Activated T-cell treated with anti-CD3 and anti-CD28 coated beads, Interleukin-2, amount 50 U/mL, for 4 hours (primary cell): ENCODE results near the gene KYNU. TPM values are rescaled to one million over a fixed set of nuclear protein-coding genes. Genes with fewer than 3 reads are reported as not detected.
"Not testable (repeated sequence)": the region's sequence is repeated elsewhere in the genome, so short reads cannot be mapped to it uniquely, and the experiment has no call there.

Experiments used
- ATAC-seq, 2 donors: fragments of 200-7000 bp; cut with Tn5 transposase; one replicate each; pipeline ENCODE4 v1.10.0; 2021
- DNase-seq: peaks from one replicate; pipeline ENCODE4 v3.0.0-alpha.2; 2020
- H3K27me3 Mint-ChIP-seq: one replicate; pipeline ENCODE4 v1.8.0; 2021; ENCODE audit warnings: low read depth, mixed read lengths
- H3K36me3 Mint-ChIP-seq: one replicate; pipeline ENCODE4 v1.8.0; 2022; ENCODE audit warnings: mixed read lengths; ENCODE audit not compliant: insufficient read depth
- H3K4me1 Mint-ChIP-seq: one replicate; pipeline ENCODE4 v1.8.0; 2021; ENCODE audit warnings: low read depth, mixed read lengths
- H3K4me3 Mint-ChIP-seq: one replicate; pipeline ENCODE4 v1.8.0; 2021; ENCODE audit warnings: mild to moderate bottlenecking, moderate library complexity, mixed read lengths
- H3K9me3 Mint-ChIP-seq: one replicate; pipeline ENCODE4 v1.8.0; 2021; ENCODE audit warnings: mixed read lengths
- total RNA-seq, 3 donors: library from RNA; stranded (reverse); gene quantifications; one replicate each; pipeline ENCODE4 v1.2.1, GENCODE V29; 2021

The KYNU gene
- 1 to 10 TPM in 2 of 3 donors, under 1 TPM in 1; 0.83 to 1.5 (median 1.1) TPM for total RNA-seq

DNA sequence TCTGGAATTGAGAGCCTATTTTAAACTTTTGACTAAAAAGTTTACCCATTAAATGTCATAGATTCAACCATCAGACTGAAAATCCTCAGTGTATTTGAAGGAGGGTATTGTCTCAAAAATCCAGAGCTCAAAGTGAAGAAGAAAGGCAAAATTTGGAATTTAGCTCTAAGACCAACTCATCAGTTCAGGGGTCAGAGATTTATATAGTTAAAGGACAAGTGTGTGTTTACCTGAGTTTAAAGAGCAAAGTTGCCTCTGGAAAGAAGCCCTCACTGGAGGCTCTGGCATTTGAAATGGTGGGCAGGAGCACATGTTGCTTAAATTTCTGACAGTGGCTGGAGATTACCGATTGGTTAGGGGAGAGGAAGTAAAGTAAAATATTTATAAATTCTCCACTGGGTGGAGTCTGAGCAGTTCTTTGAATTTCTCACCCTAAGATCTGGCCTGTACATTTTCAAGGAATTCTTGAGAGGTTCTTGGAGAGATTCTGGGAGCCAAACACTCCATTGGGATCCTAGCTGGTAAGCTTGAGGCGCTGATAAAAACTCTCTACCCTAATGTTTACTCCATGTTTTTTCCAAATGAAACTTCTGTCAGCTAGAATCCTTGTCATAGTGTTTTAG, at the start of gene KYNU:
Gene KYNU, plus strand, starts transcription at position 449 of the 623 bp plus-strand sequence. CDS start 7,704 bp downstream, outside the sequence.
- no peaks in the 10 kb centered on the region for H3K9me3 Mint-ChIP-seq
- H3K4me1 Mint-ChIP-seq, result no peaks in the 10 kb centered on the region
- H3K36me3 Mint-ChIP-seq, result no peaks in the 10 kb centered on the region
- ATAC-seq, result no peak
- no peak within 1 kb of the TSS for H3K4me3 Mint-ChIP-seq
- H3K27me3 Mint-ChIP-seq, result no peaks in the 10 kb centered on the region
- DNase-seq, result no peak

DNA sequence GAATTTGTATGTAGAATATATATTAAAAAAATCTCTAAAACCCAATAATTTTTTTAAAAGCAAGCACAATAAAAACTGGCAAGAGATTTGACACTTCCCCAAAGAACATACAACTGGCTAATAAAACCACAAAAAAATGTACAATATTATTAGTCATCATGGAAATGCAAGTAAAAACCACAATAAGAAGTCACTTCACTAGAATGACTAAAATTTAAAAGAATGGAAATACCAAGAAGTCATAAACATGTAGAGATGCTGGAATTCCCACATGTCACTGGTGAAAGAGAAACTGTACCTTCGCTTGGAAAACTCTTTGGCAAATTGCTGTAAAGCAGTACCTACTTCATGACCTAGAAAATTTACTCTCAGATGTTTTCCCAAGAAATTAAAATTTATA, 43.4 kb upstream of the KYNU start:
- Mint-ChIP-seq H3K4me1 (no peaks in the 10 kb centered on the region), H3K9me3 (no peaks in the 10 kb centered on the region), H3K36me3 (no peaks in the 10 kb centered on the region), H3K27me3 (peaks cover 2% of the 10 kb centered on the region), H3K4me3 (no peak overlapping the region)
- ATAC-seq (no peak), DNase-seq (no peak)

DNA sequence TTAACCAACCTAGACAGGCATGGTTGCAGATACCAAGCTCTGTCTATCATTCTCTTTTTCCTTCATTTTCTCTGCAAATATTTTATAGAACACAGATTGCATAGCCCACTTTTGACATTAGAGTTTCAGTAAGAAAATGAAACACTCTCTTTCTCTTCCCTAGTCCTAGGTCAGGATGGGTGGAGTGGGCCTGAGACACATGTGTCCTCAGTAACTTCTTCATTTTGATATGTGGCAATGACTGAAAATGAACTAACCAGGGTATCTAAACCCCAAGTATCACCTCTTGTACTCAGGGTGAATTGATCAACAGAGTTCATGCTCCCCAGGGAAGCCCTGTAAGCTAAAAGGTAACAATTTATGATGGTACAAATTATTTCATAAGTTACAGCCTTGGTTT, 37.0 kb upstream of the KYNU start:
- DNase-seq, result no peak
- no peaks in the 10 kb centered on the region for H3K36me3 Mint-ChIP-seq
- H3K4me1 Mint-ChIP-seq, result no peaks in the 10 kb centered on the region
- peaks cover 2% of the 10 kb centered on the region for H3K27me3 Mint-ChIP-seq
- H3K9me3 Mint-ChIP-seq, result no peaks in the 10 kb centered on the region
- no peak overlapping the region for H3K4me3 Mint-ChIP-seq
- no peak for ATAC-seq

DNA sequence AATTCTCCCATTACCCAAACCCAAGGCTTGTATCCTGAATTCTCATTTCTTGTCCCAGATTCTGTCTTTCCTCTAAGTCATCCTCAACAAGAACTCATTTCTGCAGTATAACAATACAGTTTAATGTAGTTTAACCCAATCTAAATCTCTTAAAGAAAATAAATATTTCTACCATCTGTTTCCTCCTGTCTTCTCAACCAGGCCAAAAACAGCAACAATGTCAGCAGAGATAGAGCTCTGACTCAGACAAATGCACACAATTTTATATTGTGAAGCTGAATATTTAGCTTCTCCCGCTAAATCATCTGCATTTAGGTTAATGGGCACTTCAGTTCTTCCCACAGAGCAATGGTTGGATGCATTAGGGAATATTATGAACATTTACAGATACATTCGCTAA, 35.7 kb upstream of the KYNU start:
- DNase-seq (no peak), ATAC-seq (no peak)
- Mint-ChIP-seq H3K4me1 (no peaks in the 10 kb centered on the region), H3K27me3 (peaks cover 2% of the 10 kb centered on the region), H3K36me3 (no peaks in the 10 kb centered on the region), H3K9me3 (no peaks in the 10 kb centered on the region), H3K4me3 (no peak overlapping the region)

DNA sequence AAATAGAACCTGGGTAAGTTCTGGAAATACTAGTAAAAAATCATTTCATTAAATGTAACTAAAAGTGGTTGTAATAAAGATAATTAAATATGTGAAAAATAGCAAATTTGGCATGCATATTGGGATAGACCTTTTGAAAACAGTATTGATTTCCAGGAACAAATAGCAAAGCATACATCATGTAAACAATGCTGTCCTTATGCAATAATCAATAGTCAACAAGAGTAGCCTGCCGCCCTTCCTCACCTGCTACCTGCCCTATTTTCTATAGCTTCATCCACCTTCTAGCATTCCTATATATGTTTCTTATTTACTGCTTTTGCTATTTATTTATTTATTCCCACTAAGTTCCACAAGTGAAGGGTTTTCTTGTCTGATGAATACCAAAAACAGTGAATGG, 35.1 kb upstream of the KYNU start:
- H3K9me3 Mint-ChIP-seq, result no peaks in the 10 kb centered on the region
- no peak overlapping the region for H3K4me3 Mint-ChIP-seq
- ATAC-seq, result no peak
- peaks cover 2% of the 10 kb centered on the region for H3K27me3 Mint-ChIP-seq
- no peaks in the 10 kb centered on the region for H3K4me1 Mint-ChIP-seq
- DNase-seq, result no peak
- H3K36me3 Mint-ChIP-seq, result no peaks in the 10 kb centered on the region

DNA sequence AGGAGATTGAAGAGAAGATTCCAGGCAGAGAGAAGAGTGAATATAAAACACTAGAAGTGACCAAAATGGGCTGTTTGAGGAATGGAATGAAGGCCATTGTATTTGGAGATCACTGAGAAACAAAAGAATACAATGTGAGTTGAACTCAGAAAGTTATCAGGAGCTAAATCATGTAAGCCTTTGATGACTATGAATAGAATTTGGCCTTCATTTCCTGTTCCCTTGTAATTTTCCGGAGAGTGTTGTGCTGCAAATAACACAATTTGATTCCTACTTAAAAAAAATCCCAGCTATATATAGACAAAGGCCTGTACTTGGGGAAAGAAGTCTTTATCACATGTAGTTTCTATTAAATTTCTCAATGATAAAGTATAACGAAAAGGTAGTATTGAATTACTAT, 33.7 kb upstream of the KYNU start:
- no peak for ATAC-seq
- H3K27me3 Mint-ChIP-seq, result peaks cover under 1% of the 10 kb centered on the region
- H3K36me3 Mint-ChIP-seq, result no peaks in the 10 kb centered on the region

DNA sequence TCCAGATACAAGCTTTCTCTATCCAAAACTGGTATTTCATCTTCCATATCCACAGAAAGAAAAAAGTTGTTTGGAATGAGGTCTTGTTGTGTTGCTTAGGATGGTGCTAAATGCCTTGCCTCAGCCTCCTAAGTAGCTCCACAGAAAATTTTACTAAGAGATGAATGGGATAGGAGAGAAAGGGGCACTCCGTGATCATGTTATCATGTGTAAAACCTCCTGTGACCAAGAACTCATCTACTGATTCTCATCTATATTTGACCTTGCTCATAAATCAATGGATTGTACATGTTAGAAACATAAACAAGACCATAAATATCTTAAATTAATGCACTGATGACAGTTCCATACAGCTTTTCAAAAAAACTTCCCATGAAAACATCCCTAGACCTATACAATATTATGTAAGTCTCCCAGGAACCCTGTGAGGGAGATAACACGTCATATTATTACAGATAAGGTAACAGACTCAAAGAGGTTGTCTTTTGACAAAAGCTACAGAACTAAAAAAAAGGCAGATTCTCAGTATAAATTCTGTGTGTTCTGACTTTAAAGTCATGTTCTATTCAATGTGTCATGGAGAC, 29.3 kb upstream of the KYNU start:
- H3K36me3 Mint-ChIP-seq, result no peaks in the 10 kb centered on the region
- no peak for DNase-seq
- no peaks in the 10 kb centered on the region for H3K9me3 Mint-ChIP-seq
- H3K27me3 Mint-ChIP-seq, result no peaks in the 10 kb centered on the region
- no peak overlapping the region for H3K4me3 Mint-ChIP-seq
- ATAC-seq, result no peak
- no peaks in the 10 kb centered on the region for H3K4me1 Mint-ChIP-seq

More for the DNA sequence above, 33.7 kb upstream of the KYNU start:
- no peaks in the 10 kb centered on the region for H3K9me3 Mint-ChIP-seq
- no peak overlapping the region for H3K4me3 Mint-ChIP-seq
- H3K4me1 Mint-ChIP-seq, result no peaks in the 10 kb centered on the region
- no peak for DNase-seq

DNA sequence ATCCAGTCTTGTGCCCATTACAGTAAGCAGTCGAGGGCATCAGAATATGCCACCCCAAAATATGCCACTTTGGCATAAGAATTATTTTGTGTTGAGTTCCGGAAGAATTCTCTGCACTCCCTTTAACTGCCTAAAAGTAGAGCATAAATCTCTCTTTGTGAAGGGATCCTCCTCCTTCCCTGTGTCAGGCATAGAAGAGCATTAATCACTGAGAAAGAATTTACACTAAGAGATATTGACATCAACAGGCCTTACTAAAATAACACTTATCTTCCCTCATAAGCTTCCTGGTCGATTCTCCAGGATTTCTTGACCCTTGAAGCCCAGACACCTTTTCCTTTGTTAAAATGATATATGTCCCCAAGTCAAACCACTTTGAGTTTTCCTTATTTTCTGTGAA, 27.6 kb upstream of the KYNU start:
- ATAC-seq (no peak), DNase-seq (no peak)
- no peaks in the 10 kb centered on the region for H3K36me3 Mint-ChIP-seq
- no peaks in the 10 kb centered on the region for H3K4me1 Mint-ChIP-seq
- H3K27me3 Mint-ChIP-seq, result no peaks in the 10 kb centered on the region
- H3K9me3 Mint-ChIP-seq, result no peaks in the 10 kb centered on the region
- no peak overlapping the region for H3K4me3 Mint-ChIP-seq

DNA sequence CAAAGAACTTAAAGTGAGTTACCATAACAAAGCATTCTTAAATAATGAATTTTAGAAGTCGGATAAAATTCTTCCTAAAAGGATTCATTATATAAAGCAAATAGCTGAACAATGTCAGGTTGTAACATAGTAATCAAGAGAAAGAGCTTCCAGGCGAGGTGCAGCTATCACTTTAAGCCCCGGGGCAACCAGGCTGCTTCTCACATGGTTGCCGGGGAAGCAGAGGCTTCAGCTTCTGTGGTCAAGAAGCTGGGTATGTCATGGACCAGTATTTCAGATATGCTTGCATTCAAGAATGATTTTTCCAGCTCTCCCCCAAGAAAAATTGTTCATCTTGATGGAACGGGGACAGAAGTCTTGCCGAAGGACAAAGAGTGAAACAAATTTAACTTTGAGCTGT, 23.6 kb upstream of the KYNU start:
- H3K36me3 Mint-ChIP-seq, result no peaks in the 10 kb centered on the region
- ATAC-seq (no peak), DNase-seq (no peak)
- H3K9me3 Mint-ChIP-seq, result no peaks in the 10 kb centered on the region
- H3K4me3 Mint-ChIP-seq, result no peak overlapping the region
- H3K4me1 Mint-ChIP-seq, result no peaks in the 10 kb centered on the region
- no peaks in the 10 kb centered on the region for H3K27me3 Mint-ChIP-seq

DNA sequence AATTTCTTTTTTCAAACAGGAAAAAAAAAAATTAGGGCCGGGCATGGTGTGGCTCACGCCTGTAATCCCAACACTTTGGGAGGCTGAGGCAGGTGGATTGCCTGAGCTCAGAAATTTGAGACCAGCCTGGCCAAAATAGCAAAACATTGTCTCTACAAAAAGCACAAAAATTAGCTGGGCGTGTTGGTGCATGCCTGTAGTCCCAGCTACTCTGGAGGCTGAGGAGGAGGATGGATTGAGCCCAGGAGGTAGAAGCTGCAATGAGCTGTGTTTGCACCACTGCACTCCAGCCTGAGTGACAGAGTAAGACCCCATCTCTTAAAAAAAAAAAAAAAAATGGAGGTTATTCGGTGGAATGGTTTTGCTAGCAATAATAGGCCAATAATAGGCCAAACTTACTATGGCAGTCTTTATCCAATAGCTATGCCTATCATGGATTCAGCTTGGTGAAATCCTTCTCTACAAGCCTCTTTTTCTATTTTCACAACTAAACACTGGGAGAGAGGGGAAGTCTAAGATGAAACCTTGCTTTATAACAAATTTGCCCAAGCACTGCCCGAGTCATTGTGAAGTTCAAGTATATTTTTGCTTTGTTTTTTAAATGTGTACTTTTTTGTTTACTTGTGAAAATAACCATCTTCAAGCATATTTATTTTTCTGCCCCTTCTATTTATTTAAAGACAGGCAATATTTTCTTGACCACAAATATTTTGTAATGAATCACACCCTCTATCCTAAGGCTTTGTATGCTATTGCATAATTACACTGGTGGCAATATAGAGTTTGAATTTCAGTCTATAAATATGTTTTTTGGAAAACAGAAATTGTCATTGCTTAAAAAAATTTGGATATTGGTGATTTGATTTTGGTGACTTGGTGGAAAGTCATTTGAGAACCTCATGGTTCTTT, 20.0 kb upstream of the KYNU start:
- no peaks in the 10 kb centered on the region for H3K9me3 Mint-ChIP-seq
- DNase-seq (no peak), ATAC-seq (no peak)
- H3K27me3 Mint-ChIP-seq, result no peaks in the 10 kb centered on the region
- no peak overlapping the region for H3K4me3 Mint-ChIP-seq
- no peaks in the 10 kb centered on the region for H3K4me1 Mint-ChIP-seq
- no peaks in the 10 kb centered on the region for H3K36me3 Mint-ChIP-seq

DNA sequence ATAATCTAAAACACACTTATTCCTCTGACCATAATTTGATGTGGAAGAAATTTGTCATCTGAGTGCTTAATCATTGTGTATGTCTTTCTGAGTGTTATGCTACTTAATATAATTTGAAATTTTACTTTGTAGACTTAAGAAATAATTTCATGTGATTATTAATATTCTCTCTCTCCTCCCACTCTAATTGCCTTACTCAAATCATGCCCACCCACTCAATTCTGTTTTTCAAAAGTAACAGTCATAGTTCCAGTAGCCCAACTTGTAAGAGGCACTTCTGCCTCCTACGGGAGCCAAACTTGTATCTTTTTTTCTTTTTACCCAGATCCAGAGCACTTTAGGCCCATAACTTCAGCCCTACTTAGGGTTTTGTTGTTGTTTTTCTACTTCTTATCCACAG, 18.5 kb upstream of the KYNU start:
- ATAC-seq (no peak), DNase-seq (no peak)
- Mint-ChIP-seq H3K4me3 (no peak overlapping the region), H3K9me3 (no peaks in the 10 kb centered on the region), H3K36me3 (no peaks in the 10 kb centered on the region), H3K4me1 (no peaks in the 10 kb centered on the region), H3K27me3 (no peaks in the 10 kb centered on the region)

DNA sequence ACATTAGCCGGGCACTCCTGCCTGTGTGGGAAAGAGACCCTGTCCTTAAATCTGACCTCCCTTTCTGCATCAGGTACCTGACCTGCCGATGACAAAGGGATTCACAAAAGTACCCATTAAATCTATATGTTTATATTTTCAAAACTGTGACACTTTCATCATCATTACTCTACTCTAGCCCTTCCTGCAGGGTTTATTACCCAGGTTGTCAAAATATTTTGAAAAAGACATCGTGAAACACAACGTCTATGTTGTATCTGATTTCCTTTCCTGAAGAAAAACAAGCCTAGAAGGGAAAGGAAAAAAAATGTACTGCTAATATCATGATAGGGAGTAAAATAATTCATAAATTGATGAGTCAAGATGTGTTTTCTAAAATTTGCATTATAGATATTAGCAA, 15.2 kb upstream of the KYNU start:
- H3K4me1 Mint-ChIP-seq, result peaks cover 2% of the 10 kb centered on the region
- no peaks in the 10 kb centered on the region for H3K36me3 Mint-ChIP-seq
- ATAC-seq (no peak), DNase-seq (no peak)
- peaks cover 5% of the 10 kb centered on the region for H3K27me3 Mint-ChIP-seq
- no peak overlapping the region for H3K4me3 Mint-ChIP-seq
- H3K9me3 Mint-ChIP-seq, result no peaks in the 10 kb centered on the region

DNA sequence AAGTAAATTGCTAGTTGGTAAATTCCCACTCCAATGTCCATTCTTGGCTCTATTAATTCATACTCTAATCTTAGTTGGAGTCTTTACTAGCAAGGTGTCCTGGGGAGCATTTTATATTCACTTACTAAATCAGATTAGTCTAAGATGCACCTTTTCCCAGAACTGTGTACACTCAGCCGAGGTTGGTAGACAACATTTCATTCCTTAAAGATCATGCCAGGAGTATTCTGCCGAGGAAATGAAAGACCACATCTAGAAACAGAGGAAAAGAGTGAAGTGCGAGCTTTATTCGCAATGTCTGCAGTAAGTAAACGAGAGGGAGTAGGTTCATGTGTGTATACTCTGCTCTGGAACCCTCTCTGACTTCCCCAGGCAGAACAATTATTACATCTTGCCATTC, 14.6 kb upstream of the KYNU start:
- peaks cover 5% of the 10 kb centered on the region for H3K27me3 Mint-ChIP-seq
- ATAC-seq (no peak), DNase-seq (no peak)
- no peak overlapping the region for H3K4me3 Mint-ChIP-seq
- no peaks in the 10 kb centered on the region for H3K36me3 Mint-ChIP-seq
- H3K4me1 Mint-ChIP-seq, result peaks cover 2% of the 10 kb centered on the region
- H3K9me3 Mint-ChIP-seq, result no peaks in the 10 kb centered on the region

DNA sequence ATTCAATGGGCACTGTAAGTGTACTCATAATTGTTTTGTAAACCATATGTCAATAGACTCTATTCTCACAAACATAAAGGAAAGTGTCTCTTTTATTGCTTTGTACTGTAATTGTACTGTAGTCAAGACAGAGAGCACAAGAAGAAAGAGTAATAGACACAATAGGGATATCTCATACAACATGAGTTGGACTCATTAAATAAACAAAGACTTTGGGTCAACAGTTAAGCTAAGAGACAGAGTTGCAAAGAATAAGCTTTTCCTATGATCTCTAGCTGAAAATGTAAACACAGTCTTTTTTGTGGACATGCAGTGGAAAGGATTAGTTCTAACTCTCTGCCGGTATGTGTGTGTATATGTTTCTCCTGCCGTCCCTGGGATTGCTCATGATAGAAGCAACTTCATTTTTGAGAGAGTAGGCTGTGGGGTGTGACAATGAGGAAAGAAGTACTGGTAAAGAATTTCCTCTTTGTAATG, 13.9 kb upstream of the KYNU start:
- H3K36me3 Mint-ChIP-seq, result no peaks in the 10 kb centered on the region
- DNase-seq (no peak), ATAC-seq (no peak)
- peaks cover 2% of the 10 kb centered on the region for H3K4me1 Mint-ChIP-seq
- H3K27me3 Mint-ChIP-seq, result peaks cover 5% of the 10 kb centered on the region
- H3K9me3 Mint-ChIP-seq, result no peaks in the 10 kb centered on the region
- H3K4me3 Mint-ChIP-seq, result no peak overlapping the region

DNA sequence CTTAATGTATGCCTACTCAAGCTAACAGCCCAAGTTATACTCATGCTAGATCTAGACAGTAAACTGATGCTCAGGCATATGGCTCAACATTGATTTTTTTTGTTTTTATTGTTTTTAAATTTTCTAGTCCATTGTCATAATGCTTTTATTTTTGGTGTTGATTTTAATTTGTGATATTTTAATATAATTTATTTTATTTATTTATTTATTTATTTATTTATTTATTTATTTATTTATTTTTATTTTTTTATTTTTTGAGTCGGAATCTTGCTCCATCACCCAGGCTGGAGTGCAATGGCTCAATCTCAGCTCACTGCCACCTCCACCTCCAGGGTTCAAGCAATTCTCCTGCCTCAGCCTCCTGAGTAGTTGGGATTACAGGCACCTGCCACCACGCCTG, 12.9 kb upstream of the KYNU start:
- DNase-seq, H3K9me3 Mint-ChIP-seq, H3K4me1 Mint-ChIP-seq, ATAC-seq, H3K4me3 Mint-ChIP-seq, H3K27me3 Mint-ChIP-seq, H3K36me3 Mint-ChIP-seq: not testable (repeated sequence)
